Trophoblast cell (in vitro differentiated cells and primary cell): ENCODE measurements around the gene ABR.

Source experiments
- DNase-seq, 2 donors: peaks; one replicate each; pipeline ENCODE4 v3.0.0-alpha.2; 2016
- H2AFZ ChIP-seq: 2 replicates; pipeline ENCODE4 v1.6.1; 2013; ENCODE audit warnings: low read length, moderate library complexity, mild to moderate bottlenecking; ENCODE audit not compliant: insufficient read depth, poor library complexity
- H2AK5ac ChIP-seq: 2 replicates; pipeline ENCODE4 v1.6.1; 2013; ENCODE audit warnings: mild to moderate bottlenecking, low read length
- H2BK120ac ChIP-seq: 2 replicates; pipeline ENCODE4 v1.6.1; 2013; ENCODE audit warnings: low read length, mild to moderate bottlenecking, moderate library complexity; ENCODE audit not compliant: insufficient read depth, poor library complexity
- H2BK12ac ChIP-seq: 2 replicates; pipeline ENCODE4 v1.6.1; 2013; ENCODE audit warnings: mild to moderate bottlenecking, low read length, moderate library complexity
- H2BK5ac ChIP-seq: 2 replicates; pipeline ENCODE4 v1.6.1; 2013; ENCODE audit warnings: low read length, low read depth, moderate library complexity, mild to moderate bottlenecking; ENCODE audit not compliant: poor library complexity
- H3K14ac ChIP-seq: 2 replicates; pipeline ENCODE4 v1.6.1; 2013; ENCODE audit warnings: mild to moderate bottlenecking, low read length
- H3K18ac ChIP-seq: 2 replicates; pipeline ENCODE4 v1.6.1; 2013; ENCODE audit warnings: mild to moderate bottlenecking, low read length
- H3K23ac ChIP-seq: 2 replicates; pipeline ENCODE4 v1.6.1; 2013; ENCODE audit warnings: low read length
- H3K27ac ChIP-seq: 2 replicates; pipeline ENCODE4 v1.5.1; 2013; ENCODE audit warnings: low read depth, mild to moderate bottlenecking, inconsistent platforms, low read length, moderate library complexity
- H3K27me3 ChIP-seq: 2 replicates; pipeline ENCODE4 v1.6.1; 2013; ENCODE audit warnings: inconsistent platforms, mild to moderate bottlenecking, low read length, moderate library complexity; ENCODE audit not compliant: insufficient read depth
- H3K36me3 ChIP-seq, 2 experiments: 1 replicate in 1 of 2; 2 replicates in 1 of 2; pipeline ENCODE4 v1.6.1; 2013; ENCODE audit warnings: low read length in 2 of 2, mild to moderate bottlenecking in 2 of 2, moderate library complexity in 1 of 2; ENCODE audit not compliant: insufficient read depth in 2 of 2, control insufficient read depth in 1 of 2
- H3K4ac ChIP-seq: 2 replicates; pipeline ENCODE4 v1.6.1; 2013; ENCODE audit warnings: low read depth, mild to moderate bottlenecking, low read length, moderate library complexity
- H3K4me1 ChIP-seq, 2 experiments: 1 replicate in 1 of 2; 2 replicates in 1 of 2; pipeline ENCODE4 v1.6.1; 2013; ENCODE audit warnings: low read length in 2 of 2, mild to moderate bottlenecking in 2 of 2, moderate library complexity in 1 of 2; ENCODE audit not compliant: insufficient read depth in 2 of 2, control insufficient read depth in 1 of 2
- H3K4me2 ChIP-seq: 2 replicates; pipeline ENCODE4 v1.6.1; 2013; ENCODE audit warnings: inconsistent platforms, mild to moderate bottlenecking, low read length, moderate library complexity
- H3K4me3 ChIP-seq: 2 replicates; pipeline ENCODE4 v1.5.1; 2013; ENCODE audit warnings: mild to moderate bottlenecking, low read depth, low read length, inconsistent platforms
- H3K79me1 ChIP-seq: one replicate; pipeline ENCODE4 v1.6.1; 2013; ENCODE audit warnings: low read length
- H3K79me2 ChIP-seq: 2 replicates; pipeline ENCODE4 v1.6.1; 2013; ENCODE audit warnings: low read length, mild to moderate bottlenecking; ENCODE audit not compliant: control insufficient read depth, insufficient read depth, poor library complexity
- H3K9ac ChIP-seq: 2 replicates; pipeline ENCODE4 v1.6.1; 2013; ENCODE audit warnings: mild to moderate bottlenecking, low read length
- H3K9me3 ChIP-seq: 2 replicates; pipeline ENCODE4 v1.6.1; 2013; ENCODE audit warnings: low read depth, mild to moderate bottlenecking, control low read depth, inconsistent platforms, low read length; ENCODE audit not compliant: insufficient read depth
- H4K12ac ChIP-seq: 2 replicates; pipeline ENCODE4 v1.6.1; 2013; ENCODE audit warnings: low read depth, mild to moderate bottlenecking, low read length, moderate library complexity
- H4K8ac ChIP-seq: 2 replicates; pipeline ENCODE4 v1.6.1; 2013; ENCODE audit warnings: low read depth, mild to moderate bottlenecking, low read length, moderate library complexity
- H4K91ac ChIP-seq: one replicate; pipeline ENCODE4 v1.6.1; 2013; ENCODE audit warnings: low read depth, mild to moderate bottlenecking, low read length, moderate library complexity
- WGBS: extraction: QIAGEN DNeasy Blood & Tissue Kit; methylation state at CpG from one replicate; pipeline ENCODE4 v1.1.7; 2013; ENCODE audit warnings: missing lambda C conversion rate; ENCODE audit not compliant: insufficient read length, insufficient coverage; ENCODE audit errors: extremely low coverage; 5-methylcytosine and 5-hydroxymethylcytosine counted together

ABR gene

GRCh38 chr17:1169929-1170312 lies 9.9 kb downstream of the ABR start:
- no peak overlapping the region for H3K27ac ChIP-seq
- H3K9ac ChIP-seq = no peak overlapping the region
- no peak overlapping the region for H3K18ac ChIP-seq
- H3K9me3 ChIP-seq = peaks cover 4% of the 10 kb centered on the region
- no peaks in the 10 kb centered on the region for H3K79me1 ChIP-seq
- no peak overlapping the region for H2BK5ac ChIP-seq
- no peak overlapping the region for H4K12ac ChIP-seq
- no peak overlapping the region for H3K23ac ChIP-seq
- H3K14ac ChIP-seq = no peak overlapping the region
- H4K8ac ChIP-seq = no peak overlapping the region
- no peak overlapping the region for H2BK12ac ChIP-seq
- no peaks in the 10 kb centered on the region for H3K79me2 ChIP-seq
- H2BK120ac ChIP-seq = no peak overlapping the region
- H3K27me3 ChIP-seq = no peaks in the 10 kb centered on the region
- no CpG with 5 or more reads among the region's 4 CpGs for WGBS
- H2AK5ac ChIP-seq = no peak overlapping the region
- DNase-seq = no peak
- H3K4me1 ChIP-seq = no peaks in the 10 kb centered on the region
- H4K91ac ChIP-seq = no peak overlapping the region
- H3K36me3 ChIP-seq = peaks cover 2 to 3% of the 10 kb centered on the region in 2 experiments
- H2AFZ ChIP-seq = no peak overlapping the region
- H3K4me2 ChIP-seq = no peak overlapping the region
- no peak overlapping the region for H3K4me3 ChIP-seq
- H3K4ac ChIP-seq = no peak overlapping the region

GRCh38 chr17:1169221-1169928 lies 10.4 kb downstream of the ABR start:
- no CpG with 5 or more reads among the region's 22 CpGs for WGBS
- Histone ChIP-seq H3K18ac (no peak overlapping the region), H2BK12ac (no peak overlapping the region), H4K8ac (no peak overlapping the region), H3K14ac (no peak overlapping the region), H3K79me1 (no peaks in the 10 kb centered on the region), H3K9ac (no peak overlapping the region), H3K4me3 (no peak overlapping the region), H3K27ac (no peak overlapping the region), H2AK5ac (no peak overlapping the region), H3K9me3 (peaks cover 4% of the 10 kb centered on the region), H2BK120ac (no peak overlapping the region), H4K12ac (no peak overlapping the region), H3K4me2 (no peak overlapping the region), H3K23ac (no peak overlapping the region), H3K4me1 (no peaks in the 10 kb centered on the region), H3K79me2 (no peaks in the 10 kb centered on the region), H4K91ac (no peak overlapping the region), H3K27me3 (no peaks in the 10 kb centered on the region), H3K4ac (no peak overlapping the region), H2AFZ (no peak overlapping the region), H2BK5ac (no peak overlapping the region), H3K36me3 (peaks cover 0 to 3% of the 10 kb centered on the region in 2 experiments)
- DNase-seq = no peak

- peaks cover 0 to 3% of the 10 kb centered on the region in 2 experiments for H3K36me3 ChIP-seq
- no peaks in the 10 kb centered on the region for H3K79me1 ChIP-seq
- no peak overlapping the region for H2BK5ac ChIP-seq
- H3K4me2 ChIP-seq = no peak overlapping the region
- no peak overlapping the region for H2BK120ac ChIP-seq
- H3K79me2 ChIP-seq = no peaks in the 10 kb centered on the region
- no peak overlapping the region for H2AFZ ChIP-seq
- DNase-seq = no peak
- H3K4me3 ChIP-seq = no peak overlapping the region
- H3K4ac ChIP-seq = no peak overlapping the region
- no peak overlapping the region for H4K8ac ChIP-seq
- H3K27me3 ChIP-seq = no peaks in the 10 kb centered on the region
- H3K9ac ChIP-seq = no peak overlapping the region
- H2BK12ac ChIP-seq = no peak overlapping the region
- H3K23ac ChIP-seq = no peak overlapping the region
- no peak overlapping the region for H3K18ac ChIP-seq
- no peak overlapping the region for H2AK5ac ChIP-seq
- H3K4me1 ChIP-seq = no peaks in the 10 kb centered on the region
- H4K91ac ChIP-seq = no peak overlapping the region
- H3K14ac ChIP-seq = no peak overlapping the region
- H4K12ac ChIP-seq = no peak overlapping the region
- H3K9me3 ChIP-seq = peaks cover 4% of the 10 kb centered on the region
- WGBS = no CpG with 5 or more reads among the region's 17 CpGs
- H3K27ac ChIP-seq = no peak overlapping the region
These were observed 11.1 kb downstream of the ABR start for GRCh38 chr17:1168533-1169220.

GRCh38 chr17:1166276-1166675 lies 13.5 kb downstream of the ABR start:
- no peak overlapping the region for H3K14ac ChIP-seq
- no peak overlapping the region for H2BK5ac ChIP-seq
- WGBS = no CpG with 5 or more reads among the region's 11 CpGs

More at GRCh38 chr17:1166276-1166675, 13.5 kb downstream of the ABR start:
- Histone ChIP-seq H4K12ac (no peak overlapping the region), H2AK5ac (no peak overlapping the region), H3K23ac (no peak overlapping the region), H3K79me2 (no peaks in the 10 kb centered on the region), H3K4me1 (no peaks in the 10 kb centered on the region), H4K91ac (no peak overlapping the region), H3K36me3 (peaks cover 0 to 3% of the 10 kb centered on the region in 2 experiments), H3K9me3 (peaks cover 6% of the 10 kb centered on the region), H3K79me1 (no peaks in the 10 kb centered on the region), H2AFZ (no peak overlapping the region), H2BK12ac (no peak overlapping the region), H4K8ac (no peak overlapping the region), H3K4me2 (no peak overlapping the region), H2BK120ac (no peak overlapping the region), H3K18ac (no peak overlapping the region), H3K9ac (no peak overlapping the region), H3K27ac (no peak overlapping the region), H3K4me3 (no peak overlapping the region), H3K27me3 (no peaks in the 10 kb centered on the region), H3K4ac (no peak overlapping the region)
- no peak for DNase-seq
